HG03025 (cell line): ENCODE results near the gene NEBL.

ENCODE experiments used
- ATAC-seq: cut with Tn5 transposase; IDR thresholded peaks from one replicate; pipeline ENCODE4 v1.9.1; 2021; ENCODE audit warnings: mild to moderate bottlenecking, moderate library complexity; ENCODE audit not compliant: unreplicated experiment, low FRiP score

Gene NEBL

DNA sequence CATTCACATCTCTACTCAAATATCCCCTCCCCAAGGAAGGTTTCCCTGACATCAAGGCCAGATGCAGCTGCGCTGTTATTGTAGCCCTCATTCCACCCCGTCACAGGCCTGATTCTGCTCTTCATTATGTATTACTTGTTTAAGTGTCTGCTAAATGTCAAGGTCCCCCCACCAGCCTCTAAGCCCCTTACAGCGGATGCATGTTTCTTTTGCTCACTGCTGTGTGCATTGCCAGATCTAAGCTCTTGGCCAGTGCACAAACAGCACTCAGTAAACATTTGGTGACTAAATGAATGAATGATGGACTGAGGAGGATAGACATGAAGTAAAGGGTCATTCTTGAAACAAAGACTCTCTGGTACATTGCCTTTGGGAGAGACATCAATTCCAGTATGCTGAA lies 90.6 kb downstream of the NEBL start:
- no peak for ATAC-seq

DNA sequence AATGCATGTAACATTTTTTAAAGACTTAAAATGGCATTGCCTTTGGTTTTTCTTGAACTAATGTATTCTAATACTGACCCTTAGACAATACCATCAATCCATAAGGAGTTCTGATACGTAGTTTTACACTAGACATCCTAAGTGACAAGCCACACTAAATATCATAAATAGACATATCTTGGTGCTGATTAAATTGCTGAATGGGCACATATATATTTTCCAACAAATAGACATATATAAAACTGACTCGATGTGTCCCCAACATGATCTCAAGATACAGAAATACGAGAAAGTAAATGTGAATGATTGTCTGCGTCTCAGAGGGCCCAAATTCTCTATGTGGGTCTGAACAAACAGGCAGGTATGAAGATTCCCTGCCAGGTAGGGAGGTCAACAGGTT lies 99.8 kb downstream of the NEBL start:
- ATAC-seq = no peak

DNA sequence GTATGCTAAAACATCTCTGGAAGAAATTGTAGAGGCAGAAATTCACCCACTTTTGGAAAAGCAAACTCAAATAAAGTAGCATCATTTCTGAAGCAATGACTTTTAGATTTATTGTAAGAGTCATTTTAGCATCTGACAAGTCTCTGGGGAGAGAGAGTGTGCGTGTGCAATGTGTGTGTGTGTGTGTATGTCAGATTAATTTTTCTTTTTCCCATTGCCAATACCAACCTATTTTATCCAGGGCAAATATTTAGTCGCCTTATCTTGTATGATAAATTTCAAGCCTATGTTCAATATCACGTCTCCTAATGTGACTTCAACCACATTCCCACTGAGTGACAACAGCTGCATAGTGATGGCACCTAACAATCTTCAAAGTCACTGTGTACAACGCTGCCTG lies 101.7 kb downstream of the NEBL start:
- ATAC-seq = no peak

DNA sequence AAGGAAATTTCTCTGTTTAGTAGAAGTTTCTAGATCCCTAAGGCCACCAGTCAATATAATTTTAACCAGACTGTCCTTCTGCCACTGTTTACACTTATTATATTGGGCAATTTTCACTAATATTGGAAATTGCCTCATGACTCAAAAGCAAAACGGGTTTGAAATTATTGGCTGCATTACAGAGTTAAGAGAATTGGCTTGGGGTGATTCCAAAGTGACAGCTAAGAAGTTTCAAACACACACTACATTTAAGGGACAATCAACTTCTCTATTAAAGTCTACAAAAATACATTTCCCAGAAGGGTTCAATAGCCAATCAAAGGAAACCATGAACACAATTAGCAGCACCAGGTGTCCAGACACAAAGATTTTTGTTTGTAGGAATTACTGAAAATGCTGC lies 111.9 kb downstream of the NEBL start:
- ATAC-seq = no peak

DNA sequence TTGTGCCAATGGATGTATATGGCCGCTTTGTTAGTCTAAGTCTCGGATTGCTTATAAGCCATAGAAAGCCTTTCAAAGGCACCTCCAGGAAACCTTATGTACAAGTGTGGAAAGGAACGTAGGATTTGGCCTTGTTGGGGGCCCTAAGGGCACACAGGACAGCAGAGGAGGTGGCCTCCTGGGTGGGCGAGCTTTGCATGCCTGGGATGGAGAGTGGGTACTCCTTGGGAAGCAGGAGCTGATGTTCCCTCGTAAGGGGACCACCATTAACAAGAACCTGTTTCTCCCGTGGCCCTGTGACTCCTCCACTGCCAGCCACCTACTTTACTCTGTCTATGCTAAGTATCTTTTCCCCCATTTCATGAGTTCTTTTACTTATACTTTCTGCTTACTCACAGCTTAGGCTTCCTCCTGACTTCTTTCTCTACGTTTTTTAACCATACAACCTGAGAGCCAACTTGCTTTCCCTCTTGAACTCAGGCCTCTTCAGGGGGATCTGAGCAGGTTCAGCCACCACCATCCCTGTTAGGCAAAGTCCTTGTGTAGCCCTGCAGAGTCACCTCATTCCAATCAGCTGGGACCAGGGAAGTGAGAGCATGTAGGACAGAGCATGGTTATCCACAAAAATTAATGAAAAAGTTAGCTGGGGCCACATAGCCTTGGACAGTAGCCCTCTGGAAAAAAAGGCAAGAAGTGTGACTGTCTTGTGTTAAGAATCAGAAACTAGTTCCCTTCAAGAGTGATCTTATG lies 118.9 kb downstream of the NEBL start:
- no peak for ATAC-seq

DNA sequence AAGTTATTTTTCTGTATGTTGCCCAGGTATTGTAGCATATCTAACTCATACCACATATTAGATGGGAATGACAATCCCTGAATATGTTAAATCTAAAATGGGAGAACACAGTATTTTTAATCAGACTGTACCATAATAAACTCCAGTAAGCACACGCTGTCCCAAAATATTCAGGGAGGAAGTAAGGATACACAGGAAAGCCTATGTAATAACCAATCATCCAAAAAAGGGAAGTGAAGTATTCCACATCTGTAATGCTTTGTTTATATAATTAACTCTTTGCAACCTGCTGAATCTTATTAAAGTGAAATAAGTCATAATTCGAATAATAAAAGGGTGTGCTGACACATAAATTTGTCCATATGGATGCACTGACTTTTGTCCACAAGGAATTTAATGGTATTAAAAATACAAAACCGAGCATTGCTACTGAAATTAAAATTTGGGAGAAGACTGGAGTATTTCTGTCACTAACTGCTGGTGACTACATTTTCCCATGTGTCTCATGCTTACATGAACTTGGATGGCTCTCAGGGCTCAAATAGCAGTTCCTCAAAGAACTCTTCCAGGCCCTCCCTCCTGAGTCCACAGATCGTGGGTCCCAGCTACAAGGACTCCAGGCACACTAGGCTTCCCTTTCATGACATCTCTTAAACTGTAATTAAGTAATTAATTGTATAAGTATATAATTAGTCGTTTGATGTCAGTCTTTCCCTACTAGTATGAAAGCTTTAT lies 120.6 kb downstream of the NEBL start:
- no peak for ATAC-seq

DNA sequence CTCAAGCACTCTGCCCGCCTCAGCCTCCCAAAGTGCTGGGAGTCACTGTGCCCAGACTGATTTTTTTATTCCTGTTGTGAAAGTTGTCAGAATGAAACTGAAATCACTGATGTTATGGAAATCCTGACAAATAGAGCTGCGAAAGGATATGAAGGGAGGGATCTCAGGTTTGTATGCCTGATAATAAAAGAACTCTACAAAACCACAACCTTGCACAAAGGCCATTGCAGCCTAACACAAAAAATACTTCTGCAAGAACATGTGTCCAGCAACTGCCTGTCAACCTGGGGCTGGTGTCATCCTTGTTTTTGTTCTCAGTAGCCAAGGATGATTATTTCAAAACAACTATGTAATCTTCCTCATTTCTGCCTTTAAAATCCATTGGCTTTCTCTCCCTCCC lies 126.1 kb downstream of the NEBL start:
- ATAC-seq = no peak

DNA sequence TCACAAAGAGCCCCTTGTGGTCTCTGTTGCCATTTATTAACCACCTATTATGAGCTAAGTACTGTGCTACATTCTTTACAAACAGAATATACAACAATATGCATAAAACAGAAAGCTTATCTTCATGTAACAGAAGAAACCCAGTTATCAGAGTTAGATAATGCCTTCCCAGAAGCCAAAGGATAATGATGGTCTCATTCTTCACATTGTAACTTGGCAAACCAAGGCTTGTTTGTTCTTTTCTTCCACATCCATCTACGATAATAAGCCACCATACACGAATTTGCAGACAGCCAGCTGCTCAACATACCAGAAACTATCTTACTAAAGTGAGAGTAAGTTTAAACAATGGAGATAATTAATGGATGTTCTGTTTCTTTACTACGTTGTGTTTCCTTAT lies 127.6 kb downstream of the NEBL start:
- no peak for ATAC-seq

DNA sequence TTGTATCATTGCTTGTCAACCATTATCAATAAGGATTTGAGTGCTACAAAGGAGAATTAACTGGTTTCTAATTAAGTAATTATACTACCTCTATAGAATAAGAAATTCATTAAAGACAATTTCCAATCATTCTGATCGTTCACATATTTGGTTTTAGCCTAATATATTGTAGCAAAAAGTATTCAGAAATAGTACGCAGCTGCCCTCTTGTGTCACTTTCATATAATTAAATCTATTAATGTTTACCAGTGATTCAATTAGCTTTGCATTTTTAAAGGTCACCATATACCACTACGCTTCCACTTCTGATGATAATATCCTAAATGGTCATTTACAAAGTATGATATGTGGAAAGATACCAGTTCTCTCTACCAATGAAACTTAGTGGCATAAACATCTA lies 128.3 kb downstream of the NEBL start:
- ATAC-seq = no peak

DNA sequence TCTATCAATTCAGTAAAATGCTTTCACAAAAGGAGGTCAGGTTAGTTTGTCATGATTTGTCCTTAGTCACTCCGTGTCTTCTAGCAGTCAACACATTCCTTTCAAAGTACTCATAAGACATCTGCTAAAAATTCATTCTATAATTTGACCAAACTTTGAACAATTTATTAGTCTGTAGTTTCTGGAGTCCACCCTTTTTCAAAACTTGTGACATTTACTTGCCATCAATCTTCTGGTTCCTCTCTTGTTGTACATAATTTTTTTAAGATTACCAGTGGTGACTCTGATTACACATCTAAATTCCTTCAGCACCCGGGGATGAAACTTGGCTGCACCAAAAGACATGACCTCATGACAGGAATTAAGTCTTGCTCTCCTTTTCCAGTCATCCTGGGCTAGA lies 130.1 kb downstream of the NEBL start:
- no peak for ATAC-seq

DNA sequence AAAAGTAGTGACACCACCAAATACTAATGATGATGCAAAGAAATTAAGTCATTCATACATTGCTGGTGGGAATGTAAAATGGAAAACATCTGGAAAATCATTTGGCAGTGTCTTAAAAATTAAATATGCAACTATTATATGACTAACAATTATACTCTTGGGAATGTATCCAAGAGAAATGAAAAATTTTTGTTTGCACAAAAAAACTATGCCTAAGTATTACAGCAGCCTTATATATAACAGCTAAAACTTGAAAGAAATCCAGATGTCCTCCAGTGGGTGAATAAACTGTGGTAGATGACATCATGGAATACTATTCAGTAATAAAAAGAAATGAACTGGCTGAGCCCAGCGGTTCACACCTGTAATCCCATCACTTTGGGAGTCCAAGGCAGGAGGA lies 132.0 kb downstream of the NEBL start:
- ATAC-seq = no peak

DNA sequence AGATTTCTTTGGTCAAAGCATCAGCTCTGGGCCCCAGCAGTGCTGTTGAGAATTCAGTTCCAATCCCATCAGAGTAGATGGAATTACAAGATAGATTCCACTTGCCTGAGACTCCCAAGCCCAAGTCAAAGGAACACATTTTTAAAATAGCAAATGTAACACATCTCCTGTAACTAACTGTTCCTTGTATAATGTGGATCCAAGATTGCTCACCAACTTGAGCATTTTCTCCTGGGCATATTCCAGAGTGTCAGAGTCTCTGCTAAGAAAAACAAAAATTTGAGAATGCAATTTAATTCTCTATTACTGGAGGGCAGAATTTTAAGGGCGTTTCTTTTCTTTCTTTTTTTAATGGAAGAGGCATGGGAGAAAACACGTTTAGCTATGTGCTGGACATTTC lies 136.7 kb downstream of the NEBL start:
- no peak for ATAC-seq

DNA sequence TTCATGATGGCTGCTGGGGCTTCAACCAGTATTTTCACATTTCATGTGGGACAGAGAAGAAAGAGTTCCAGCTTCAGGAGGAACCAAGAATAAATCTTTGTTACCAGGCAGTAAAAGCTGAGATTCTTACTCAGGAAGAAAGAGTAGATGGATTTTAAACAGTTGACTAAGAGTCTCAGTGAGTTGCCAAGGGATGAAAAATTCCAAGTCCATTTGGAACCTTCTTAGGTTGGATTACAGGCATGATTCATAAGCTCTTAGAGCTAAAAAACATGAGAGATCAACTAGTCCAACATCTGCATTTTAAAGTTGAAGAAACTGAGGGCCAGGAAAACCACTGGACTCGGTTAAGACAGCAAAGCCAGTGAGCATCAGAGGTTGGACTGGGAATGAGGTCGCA lies 148.6 kb downstream of the NEBL start:
- ATAC-seq = no peak

DNA sequence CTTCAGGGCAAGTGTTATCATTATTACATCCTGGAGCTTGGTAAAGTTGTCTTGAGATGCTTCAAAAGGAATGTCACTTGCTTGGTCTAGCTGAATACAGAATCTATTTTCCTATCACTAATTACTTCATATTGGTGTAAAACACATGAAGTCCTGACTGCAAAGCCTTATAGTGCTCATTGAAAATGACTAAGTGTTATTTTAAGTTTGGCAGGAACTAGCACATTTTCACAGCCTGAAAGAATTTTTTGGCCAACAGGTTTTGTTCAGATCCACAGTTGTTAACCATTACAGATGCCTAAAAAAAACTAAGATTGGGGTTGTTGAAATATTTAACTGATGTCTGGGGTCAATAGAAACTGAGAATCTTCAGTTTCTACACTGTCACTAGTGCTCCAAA lies 149.3 kb downstream of the NEBL start:
- no peak for ATAC-seq

DNA sequence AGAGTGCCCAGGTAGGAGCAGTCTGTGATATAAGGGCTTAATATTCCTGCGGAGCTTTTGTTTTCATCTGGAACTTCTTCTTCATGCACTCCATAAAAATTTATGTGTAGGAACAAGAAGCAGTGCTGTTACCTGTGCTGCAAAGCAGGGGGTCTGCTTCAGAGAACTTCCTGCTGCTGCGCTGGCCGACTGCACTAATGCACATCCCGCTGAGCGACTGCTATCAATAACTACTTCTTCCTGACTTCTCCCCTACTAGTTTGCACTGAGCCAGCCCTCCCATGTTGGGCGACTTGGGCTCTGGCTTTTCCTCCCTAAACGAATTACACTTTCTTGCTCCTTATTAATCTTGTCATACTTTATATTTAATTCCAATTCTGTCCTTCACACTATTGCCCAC lies 150.3 kb downstream of the NEBL start:
- ATAC-seq = no peak

DNA sequence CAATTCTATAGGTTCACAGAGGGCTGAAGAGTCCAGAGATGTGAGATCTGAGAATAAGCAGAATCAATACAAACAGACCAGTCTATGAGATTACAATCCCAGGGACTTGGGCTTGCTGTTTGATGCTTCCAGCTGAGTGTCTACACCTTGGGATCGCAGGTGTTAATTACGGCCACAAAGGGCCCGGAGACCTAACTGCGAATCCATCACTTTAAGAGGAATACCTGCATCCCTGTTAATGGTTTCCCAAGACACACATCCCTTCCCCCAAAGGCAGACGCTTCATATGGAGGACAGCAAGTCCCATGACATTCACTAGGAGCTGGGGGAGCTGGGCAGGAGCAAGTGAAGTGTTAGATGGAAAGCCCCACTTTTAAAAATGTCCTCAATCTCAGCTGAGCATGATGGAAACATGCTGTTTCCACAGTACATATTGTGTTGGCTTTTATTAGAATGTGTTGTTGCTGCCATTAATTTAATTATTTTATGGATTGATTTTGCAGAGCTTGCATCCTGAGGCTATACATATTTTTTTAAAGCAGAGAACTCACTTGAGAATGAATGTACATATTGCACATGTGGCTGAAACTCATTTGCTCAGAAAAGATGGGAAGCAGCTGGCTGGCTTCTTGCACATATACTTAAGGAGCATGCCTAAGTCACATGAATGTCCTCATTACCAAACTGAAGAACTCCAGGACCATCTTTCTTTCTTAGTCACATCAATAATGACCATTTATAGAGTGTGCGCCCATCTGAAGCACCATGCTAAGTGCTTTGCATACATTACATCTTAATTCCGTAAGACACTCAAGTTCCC lies 151.3 kb downstream of the NEBL start:
- ATAC-seq = no peak

DNA sequence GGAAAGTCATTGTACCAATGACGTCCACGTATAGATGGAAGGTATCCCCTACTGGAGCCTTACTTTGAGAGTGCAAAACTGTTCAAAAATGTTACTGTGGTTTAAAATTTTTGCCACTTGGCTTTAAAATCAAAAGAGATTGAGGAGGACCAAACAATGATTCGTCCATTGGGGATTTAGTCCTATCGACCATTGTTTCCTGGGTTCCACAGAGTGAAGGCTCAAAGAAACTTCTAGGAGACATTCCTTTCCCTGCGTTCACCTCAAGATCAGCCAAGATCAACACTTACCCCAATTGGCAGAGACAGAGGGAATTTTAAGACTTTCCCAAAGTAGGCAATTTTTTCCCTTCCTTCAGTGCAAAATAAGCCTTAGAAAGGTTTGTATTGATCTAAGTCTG lies 152.3 kb downstream of the NEBL start:
- no peak for ATAC-seq

DNA sequence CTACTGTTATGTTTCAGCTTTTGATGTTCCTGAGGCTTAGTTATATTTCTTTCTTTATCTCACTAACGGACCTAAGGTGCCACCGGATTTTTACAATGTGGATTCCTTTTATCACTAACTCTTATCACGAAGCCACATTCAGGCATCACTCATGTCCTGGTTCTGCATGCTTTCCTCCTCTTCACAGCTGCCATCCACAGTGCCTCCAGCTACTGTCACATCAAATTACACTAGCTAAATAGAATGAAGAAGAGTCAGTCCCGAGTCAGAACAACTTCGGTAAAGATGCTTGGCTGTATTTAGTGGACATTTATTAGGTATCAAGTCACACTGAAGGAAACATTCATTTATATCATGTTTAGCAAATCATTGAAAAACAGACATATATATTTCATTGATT lies 153.2 kb downstream of the NEBL start:
- no peak for ATAC-seq

DNA sequence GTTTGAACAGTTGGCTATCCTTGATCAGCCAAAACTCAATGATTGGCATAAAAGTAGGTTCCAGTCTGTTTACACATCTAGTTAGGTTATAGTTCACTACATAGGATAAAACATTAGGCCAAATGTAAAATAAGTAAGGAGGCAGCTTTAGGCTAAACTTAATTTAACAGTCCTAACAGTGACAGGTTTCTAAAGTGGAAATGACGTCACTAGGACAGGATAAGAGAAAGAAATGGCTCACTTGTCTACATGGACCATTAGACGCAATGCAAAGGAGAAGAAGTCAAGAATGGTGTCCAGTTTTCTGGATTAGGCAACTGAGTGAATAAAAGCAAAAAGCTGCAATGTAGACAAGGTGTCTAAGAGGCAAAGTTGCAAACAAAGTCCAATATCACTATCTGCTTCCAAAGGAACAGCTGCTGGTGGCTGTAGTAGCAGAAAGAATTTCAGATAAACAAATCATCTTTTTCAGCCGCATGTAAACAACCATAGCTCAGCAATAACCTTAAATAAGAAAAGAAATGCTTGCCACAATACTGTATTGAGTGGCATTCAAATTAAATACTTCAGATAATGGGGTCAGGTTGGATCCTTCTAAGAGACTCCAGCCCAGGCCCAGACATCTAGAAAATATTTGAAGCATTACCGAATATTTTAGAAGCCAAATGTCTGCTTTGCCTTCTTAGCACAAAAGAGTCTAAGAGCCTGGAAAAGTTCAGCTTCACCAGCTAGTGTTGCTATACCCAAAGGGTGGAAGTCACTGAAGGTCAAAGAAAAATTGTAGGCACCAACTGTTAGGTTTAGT lies 154.2 kb downstream of the NEBL start:
- ATAC-seq = no peak

DNA sequence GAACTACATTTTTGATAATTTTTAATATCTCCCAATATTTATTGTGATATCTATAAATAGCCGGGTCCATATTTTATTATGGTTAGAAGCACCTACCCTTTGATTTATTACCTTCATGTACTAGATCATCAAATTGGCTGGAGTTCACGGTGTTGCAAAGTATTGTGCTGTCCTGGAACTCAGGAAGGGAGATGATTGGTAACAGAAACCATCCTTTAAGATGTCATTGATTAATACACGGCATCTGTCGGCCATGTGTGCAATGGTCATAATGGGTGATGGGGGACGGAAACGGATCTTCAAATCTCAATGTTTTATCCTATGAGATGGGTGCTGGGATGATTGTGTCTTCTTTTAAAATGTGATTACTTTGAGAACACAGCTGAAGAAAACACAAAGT lies 157.0 kb downstream of the NEBL start:
- no peak for ATAC-seq

DNA sequence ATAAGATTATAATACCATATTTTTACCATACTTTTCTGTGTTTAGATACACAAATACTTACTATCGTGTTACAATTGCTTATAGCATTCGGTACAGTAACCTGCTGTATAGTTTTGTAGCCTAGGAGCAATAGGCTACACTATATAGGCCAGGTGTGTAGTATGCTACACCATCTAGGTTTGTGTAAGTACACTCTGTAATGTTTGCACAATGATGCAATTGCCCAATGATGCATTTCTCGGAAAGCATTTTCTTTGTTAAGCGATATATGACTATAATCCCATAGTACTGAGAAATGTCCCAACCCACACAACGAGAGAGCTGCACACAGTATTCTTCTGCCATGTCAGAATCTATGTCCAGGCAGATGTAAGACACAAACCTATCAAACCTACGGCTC lies 160.0 kb downstream of the NEBL start:
- no peak for ATAC-seq
